ENCODE data around the gene TMEM184A.
"Not testable (repeated sequence)": the region's sequence is repeated elsewhere in the genome, so short reads cannot be mapped to it uniquely, and the experiment has no call there.

TMEM184A gene

GRCh38 chr7:1588978-1589377 is 33.0 kb upstream of the TMEM184A start:
- Histone ChIP-seq H3K9me3 (ENCODE audit: control insufficient read depth, insufficient read depth, low read depth, low read length) (peaks cover 18% of the 10 kb centered on the region), H3K4me1 (ENCODE audit: control insufficient read depth, insufficient read depth, low read length) (no peaks in the 10 kb centered on the region), H3K9ac (ENCODE audit: low read length) (no peak overlapping the region), H3K36me3 (ENCODE audit: control insufficient read depth, insufficient read depth, low read length) (no peaks in the 10 kb centered on the region), H3K27ac (ENCODE audit: low read depth, low read length) (no peak overlapping the region), H3K27me3 (ENCODE audit: control insufficient read depth, insufficient read depth, low read length) (no peaks in the 10 kb centered on the region; the same call in 1 of the 2 replicates), H3K4me3 (ENCODE audit: low read depth, low read length) (no peak overlapping the region)

DNA sequence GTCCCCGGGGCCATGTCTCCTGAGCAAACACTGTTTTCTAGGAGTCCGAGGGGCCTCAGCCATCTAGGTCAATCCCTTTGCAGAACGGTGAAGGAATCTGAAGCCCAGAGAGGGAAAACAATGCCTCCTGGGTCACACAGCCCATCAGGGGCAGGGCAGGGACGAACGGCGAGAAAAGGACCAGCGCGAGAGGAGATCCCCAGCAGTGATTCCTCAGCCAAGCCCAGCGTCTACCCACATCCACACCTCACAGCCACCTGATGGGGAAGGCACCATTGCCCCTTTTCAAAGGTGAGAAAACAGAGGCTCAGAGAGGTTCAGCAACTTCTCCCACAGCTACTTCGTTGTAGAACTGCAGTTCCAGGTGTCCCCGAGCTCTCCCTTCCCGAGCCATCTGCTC is 31.7 kb upstream of the TMEM184A start:
- no peaks in the 10 kb centered on the region for H3K36me3 ChIP-seq (ENCODE audit: control insufficient read depth, insufficient read depth, low read length)
- H3K4me3 ChIP-seq (ENCODE audit: low read depth, low read length): no peak overlapping the region
- H3K27ac ChIP-seq (ENCODE audit: low read depth, low read length): no peak overlapping the region
- H3K27me3 ChIP-seq (ENCODE audit: control insufficient read depth, insufficient read depth, low read length): no peaks in the 10 kb centered on the region; the same call in 1 of the 2 replicates
- H3K9me3 ChIP-seq (ENCODE audit: control insufficient read depth, insufficient read depth, low read depth, low read length): peaks cover 18% of the 10 kb centered on the region
- no peak overlapping the region for H3K9ac ChIP-seq (ENCODE audit: low read length)
- H3K4me1 ChIP-seq (ENCODE audit: control insufficient read depth, insufficient read depth, low read length): no peaks in the 10 kb centered on the region

DNA sequence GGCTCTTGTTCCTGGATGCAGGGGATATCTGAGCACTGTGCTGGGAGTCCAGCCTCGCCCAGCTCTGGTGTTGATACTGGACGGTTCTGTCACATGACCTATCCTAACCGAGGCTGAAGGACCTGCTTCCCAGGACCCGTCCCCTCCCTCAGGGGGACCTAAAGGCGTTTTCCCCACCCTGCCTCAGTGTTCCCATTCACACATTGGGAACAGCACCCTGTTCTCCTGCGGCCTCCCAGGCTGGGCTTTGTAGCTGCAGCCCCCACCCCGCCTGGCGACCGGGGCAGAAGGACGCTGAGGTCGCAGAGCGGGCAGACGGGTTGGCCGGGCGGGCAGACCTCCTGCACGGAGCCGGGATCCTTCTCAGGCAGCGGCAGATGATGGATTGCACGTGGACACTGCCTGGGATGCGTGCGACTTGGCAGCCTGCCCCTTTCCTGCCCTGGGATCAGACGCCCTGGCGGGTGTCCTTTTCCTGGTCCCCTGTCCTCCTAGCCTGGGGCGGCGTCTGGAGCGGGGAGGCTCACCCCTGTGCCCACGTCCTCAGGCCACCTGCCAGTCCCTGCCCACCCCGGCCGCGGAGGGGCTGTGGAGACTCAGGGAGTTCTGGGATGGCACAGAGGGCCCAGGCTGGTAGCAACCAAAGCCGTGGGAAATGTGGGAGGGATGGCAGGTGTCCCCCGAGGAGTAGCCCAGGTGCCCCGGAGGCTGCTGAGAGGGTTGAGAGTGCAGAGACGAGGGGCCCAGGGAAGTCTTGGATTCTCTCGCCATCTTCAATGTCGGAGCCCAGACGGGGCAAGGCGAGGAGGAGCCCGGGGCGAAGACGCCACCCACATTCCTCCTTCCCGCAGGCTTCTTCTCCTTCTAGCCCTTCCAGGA is 31.1 kb upstream of the TMEM184A start:
- Histone ChIP-seq H3K36me3 (ENCODE audit: control insufficient read depth, insufficient read depth, low read length) (no peaks in the 10 kb centered on the region), H3K27ac (ENCODE audit: low read depth, low read length) (no peak overlapping the region), H3K4me1 (ENCODE audit: control insufficient read depth, insufficient read depth, low read length) (no peaks in the 10 kb centered on the region), H3K9me3 (ENCODE audit: control insufficient read depth, insufficient read depth, low read depth, low read length) (peaks cover 18% of the 10 kb centered on the region), H3K27me3 (ENCODE audit: control insufficient read depth, insufficient read depth, low read length) (no peaks in the 10 kb centered on the region; the same call in 1 of the 2 replicates), H3K4me3 (ENCODE audit: low read depth, low read length) (no peak overlapping the region), H3K9ac (ENCODE audit: low read length) (no peak overlapping the region)

GRCh38 chr7:1586126-1586826 is 30.3 kb upstream of the TMEM184A start:
- H3K4me3 ChIP-seq (ENCODE audit: low read depth, low read length): no peak overlapping the region
- no peaks in the 10 kb centered on the region for H3K36me3 ChIP-seq (ENCODE audit: control insufficient read depth, insufficient read depth, low read length)
- no peaks in the 10 kb centered on the region for H3K27me3 ChIP-seq (ENCODE audit: control insufficient read depth, insufficient read depth, low read length)
- no peak overlapping the region for H3K27ac ChIP-seq (ENCODE audit: low read depth, low read length)
- H3K9ac ChIP-seq (ENCODE audit: low read length): no peak overlapping the region
- H3K4me1 ChIP-seq (ENCODE audit: control insufficient read depth, insufficient read depth, low read length): no peaks in the 10 kb centered on the region
- peaks cover 18% of the 10 kb centered on the region for H3K9me3 ChIP-seq (ENCODE audit: control insufficient read depth, insufficient read depth, low read depth, low read length)

DNA sequence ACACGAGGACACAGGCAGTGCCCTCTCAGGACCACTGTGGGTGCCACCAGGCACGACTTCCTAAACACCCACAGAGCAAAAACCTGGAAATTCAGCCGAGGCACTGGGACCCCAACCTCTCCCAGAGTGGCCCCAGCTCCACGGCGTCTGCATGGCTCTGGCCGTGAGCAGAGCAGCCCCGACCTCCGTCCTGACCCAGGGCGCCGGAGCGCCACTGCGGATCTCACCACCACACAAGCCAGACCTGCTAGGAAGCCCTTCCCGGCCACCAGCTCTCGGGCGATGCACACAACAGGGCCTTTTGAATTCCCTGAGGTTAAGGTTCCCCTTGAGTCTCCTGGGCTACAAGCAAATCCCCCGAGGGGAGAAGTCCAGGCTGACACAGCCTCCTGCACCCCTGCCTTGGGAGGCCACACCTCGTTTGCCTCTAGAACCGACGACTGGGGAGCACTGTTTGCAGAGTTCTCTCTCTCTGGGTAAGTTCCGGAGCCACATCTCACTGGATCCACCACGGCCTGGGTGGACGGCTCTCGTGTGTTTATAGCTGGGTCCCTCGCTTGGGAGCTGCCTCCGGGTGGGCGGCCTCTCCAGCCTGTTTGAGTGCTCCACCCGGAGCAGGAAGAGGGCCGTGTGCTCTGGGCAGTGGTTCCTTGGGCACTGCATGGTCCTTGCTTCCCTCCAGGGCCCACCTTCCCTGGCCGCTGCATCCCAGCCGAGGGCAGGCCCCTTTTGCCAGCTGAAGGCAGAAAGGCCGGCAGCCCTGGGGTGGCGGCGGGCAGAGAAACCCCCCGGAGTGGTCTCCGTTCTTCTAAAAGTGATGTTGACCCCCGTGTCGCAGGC is 29.4 kb upstream of the TMEM184A start:
- Histone ChIP-seq H3K4me1 (ENCODE audit: control insufficient read depth, insufficient read depth, low read length) (peaks cover 4% of the 10 kb centered on the region), H3K9me3 (ENCODE audit: control insufficient read depth, insufficient read depth, low read depth, low read length) (peaks cover 18% of the 10 kb centered on the region), H3K36me3 (ENCODE audit: control insufficient read depth, insufficient read depth, low read length) (no peaks in the 10 kb centered on the region), H3K9ac (ENCODE audit: low read length) (no peak overlapping the region), H3K27me3 (ENCODE audit: control insufficient read depth, insufficient read depth, low read length) (no peaks in the 10 kb centered on the region), H3K27ac (ENCODE audit: low read depth, low read length) (no peak overlapping the region), H3K4me3 (ENCODE audit: low read depth, low read length) (no peak overlapping the region)

DNA sequence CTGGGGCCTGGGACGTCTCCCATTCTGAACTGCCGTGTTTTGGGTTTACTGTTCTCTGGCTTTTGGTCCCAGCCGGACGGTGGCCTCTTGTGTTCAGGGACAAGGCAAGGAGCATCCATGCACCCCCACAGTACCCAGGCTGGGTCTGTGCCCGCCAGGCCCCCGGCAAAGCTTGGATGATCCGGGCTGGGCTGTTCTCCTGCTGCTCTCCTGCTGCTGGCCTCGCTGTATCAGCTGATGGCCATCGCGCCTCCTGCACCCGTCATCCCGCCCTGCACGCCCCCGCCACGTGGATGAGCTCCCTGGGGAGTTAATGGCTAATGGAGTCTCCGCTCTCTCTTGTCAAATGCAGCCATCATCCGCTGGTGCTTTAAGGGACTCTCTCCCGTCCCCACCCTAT is 28.7 kb upstream of the TMEM184A start:
- Histone ChIP-seq H3K27me3 (ENCODE audit: control insufficient read depth, insufficient read depth, low read length) (no peaks in the 10 kb centered on the region; the same call in 1 of the 2 replicates), H3K27ac (ENCODE audit: low read depth, low read length) (no peak overlapping the region), H3K4me3 (ENCODE audit: low read depth, low read length) (no peak overlapping the region), H3K4me1 (ENCODE audit: control insufficient read depth, insufficient read depth, low read length) (peaks cover 10% of the 10 kb centered on the region), H3K9ac (ENCODE audit: low read length) (no peak overlapping the region), H3K9me3 (ENCODE audit: control insufficient read depth, insufficient read depth, low read depth, low read length) (peaks cover 18% of the 10 kb centered on the region), H3K36me3 (ENCODE audit: control insufficient read depth, insufficient read depth, low read length) (no peaks in the 10 kb centered on the region)

GRCh38 chr7:1583241-1583930 is 27.4 kb upstream of the TMEM184A start:
- not testable (repeated sequence) for H3K9ac ChIP-seq (ENCODE audit: low read length); H3K27me3 ChIP-seq (ENCODE audit: control insufficient read depth, insufficient read depth, low read length); H3K9me3 ChIP-seq (ENCODE audit: control insufficient read depth, insufficient read depth, low read depth, low read length); H3K4me3 ChIP-seq (ENCODE audit: low read depth, low read length); H3K36me3 ChIP-seq (ENCODE audit: control insufficient read depth, insufficient read depth, low read length); H3K27ac ChIP-seq (ENCODE audit: low read depth, low read length)
- peaks cover 11% of the 10 kb centered on the region for H3K4me1 ChIP-seq (ENCODE audit: control insufficient read depth, insufficient read depth, low read length)

DNA sequence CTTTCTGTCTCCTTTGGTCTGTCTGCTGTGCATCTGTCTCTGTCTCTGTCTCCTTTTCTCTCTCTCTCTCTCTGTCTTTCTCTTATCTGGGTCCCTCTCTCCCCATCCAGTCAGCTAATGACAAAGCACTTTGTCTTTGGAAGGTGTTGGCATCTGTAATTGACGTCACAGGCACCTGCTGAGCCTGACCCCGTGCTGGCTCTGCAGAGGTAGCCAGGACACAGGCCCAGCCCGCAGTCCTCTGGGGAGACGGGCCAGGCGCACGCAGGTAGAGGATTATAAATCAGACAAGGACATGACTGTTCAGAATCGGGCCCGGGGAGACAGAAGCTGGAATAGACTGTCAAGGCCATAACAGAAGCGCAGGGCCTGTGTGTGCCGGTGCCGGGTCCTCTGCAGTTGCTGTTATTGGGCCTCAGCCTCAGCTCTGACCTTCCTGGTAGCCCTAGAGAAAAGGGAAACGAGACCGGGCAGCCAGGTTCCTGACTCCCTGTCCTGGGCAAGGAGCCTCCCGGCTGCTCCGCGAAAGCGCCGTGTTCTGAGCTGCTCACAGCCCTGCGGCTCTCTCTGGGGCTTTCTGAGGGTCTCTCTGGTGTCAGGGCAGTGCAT is 24.5 kb upstream of the TMEM184A start:
- Histone ChIP-seq H3K27me3 (ENCODE audit: control insufficient read depth, insufficient read depth, low read length) (no peaks in the 10 kb centered on the region; the same call in 1 of the 2 replicates), H3K4me3 (ENCODE audit: low read depth, low read length) (no peak overlapping the region), H3K9ac (ENCODE audit: low read length) (peak overlapping the region; percentile 1), H3K4me1 (ENCODE audit: control insufficient read depth, insufficient read depth, low read length) (peaks cover 25% of the 10 kb centered on the region), H3K9me3 (ENCODE audit: control insufficient read depth, insufficient read depth, low read depth, low read length) (peaks cover 2% of the 10 kb centered on the region; the same call in 1 of the 2 replicates), H3K36me3 (ENCODE audit: control insufficient read depth, insufficient read depth, low read length) (no peaks in the 10 kb centered on the region), H3K27ac (ENCODE audit: low read depth, low read length) (no peak overlapping the region)

GRCh38 chr7:1579481-1580421 is 23.7 kb upstream of the TMEM184A start:
- Histone ChIP-seq H3K9ac (ENCODE audit: low read length) (peak overlapping the region; percentile 1), H3K4me3 (ENCODE audit: low read depth, low read length) (no peak overlapping the region), H3K9me3 (ENCODE audit: control insufficient read depth, insufficient read depth, low read depth, low read length) (peaks cover 2% of the 10 kb centered on the region; the same call in 1 of the 2 replicates), H3K4me1 (ENCODE audit: control insufficient read depth, insufficient read depth, low read length) (peaks cover 25% of the 10 kb centered on the region), H3K36me3 (ENCODE audit: control insufficient read depth, insufficient read depth, low read length) (no peaks in the 10 kb centered on the region), H3K27me3 (ENCODE audit: control insufficient read depth, insufficient read depth, low read length) (no peaks in the 10 kb centered on the region; the same call in 1 of the 2 replicates), H3K27ac (ENCODE audit: low read depth, low read length) (no peak overlapping the region)

Data from HUES6 (cell line).